Stimulated activated naive CD8-positive, alpha-beta T cell treated with anti-CD3 and anti-CD28 coated beads, Interleukin-15, Interleukin-2, amounts not matched to agents 100 ng/mL and 50 ng/mL, for 24 hours (primary cell): ENCODE measurements around the gene PERP.

ENCODE experiments used
- H3K27ac Mint-ChIP-seq: one replicate; pipeline ENCODE4 v1.8.0; 2021; ENCODE audit warnings: mild to moderate bottlenecking, mixed read lengths
- H3K27me3 Mint-ChIP-seq: one replicate; pipeline ENCODE4 v1.8.0; 2021; ENCODE audit warnings: mixed read lengths
- H3K36me3 Mint-ChIP-seq: one replicate; pipeline ENCODE4 v1.8.0; 2021; ENCODE audit warnings: low read depth, mixed read lengths
- H3K4me1 Mint-ChIP-seq: one replicate; pipeline ENCODE4 v1.8.0; 2021; ENCODE audit warnings: low read depth, mixed read lengths
- H3K4me3 Mint-ChIP-seq: one replicate; pipeline ENCODE4 v1.8.0; 2021; ENCODE audit warnings: mild to moderate bottlenecking, mixed read lengths
- H3K9me3 Mint-ChIP-seq: one replicate; pipeline ENCODE4 v1.8.0; 2021; ENCODE audit warnings: mixed read lengths

The PERP gene

GRCh38 chr6:138110229-138110628 lies 3.0 kb upstream of the PERP start:
- peaks cover 43% of the 10 kb centered on the region for H3K27me3 Mint-ChIP-seq
- no peak overlapping the region for H3K27ac Mint-ChIP-seq
- H3K4me1 Mint-ChIP-seq = peaks cover 23% of the 10 kb centered on the region
- no peak overlapping the region for H3K4me3 Mint-ChIP-seq
- H3K36me3 Mint-ChIP-seq = no peaks in the 10 kb centered on the region
- no peaks in the 10 kb centered on the region for H3K9me3 Mint-ChIP-seq

- H3K4me1 Mint-ChIP-seq = peaks cover 23% of the 10 kb centered on the region
- H3K27ac Mint-ChIP-seq = no peak overlapping the region
- H3K9me3 Mint-ChIP-seq = no peaks in the 10 kb centered on the region
- H3K27me3 Mint-ChIP-seq = peaks cover 43% of the 10 kb centered on the region
- H3K4me3 Mint-ChIP-seq = no peak overlapping the region
- H3K36me3 Mint-ChIP-seq = no peaks in the 10 kb centered on the region
Measured at GRCh38 chr6:138109042-138109997, 2.1 kb upstream of the PERP start.

GRCh38 chr6:138107752-138108592 lies 753 bp upstream of the PERP start:
- H3K4me3 Mint-ChIP-seq = peak overlapping the region; percentile 83
- H3K36me3 Mint-ChIP-seq = no peaks in the 10 kb centered on the region
- H3K4me1 Mint-ChIP-seq = peaks cover 23% of the 10 kb centered on the region
- peak overlapping the region; percentile 74 for H3K27ac Mint-ChIP-seq
- peaks cover 48% of the 10 kb centered on the region for H3K27me3 Mint-ChIP-seq
- no peaks in the 10 kb centered on the region for H3K9me3 Mint-ChIP-seq

- peak overlapping the region; percentile 86 for H3K4me3 Mint-ChIP-seq
- H3K27ac Mint-ChIP-seq = peak overlapping the region; percentile 70
- peaks cover 23% of the 10 kb centered on the region for H3K4me1 Mint-ChIP-seq
- peaks cover 57% of the 10 kb centered on the region for H3K27me3 Mint-ChIP-seq
- no peaks in the 10 kb centered on the region for H3K36me3 Mint-ChIP-seq
- no peaks in the 10 kb centered on the region for H3K9me3 Mint-ChIP-seq
Measured at GRCh38 chr6:138106665-138107077, 548 bp downstream of the PERP start.

GRCh38 chr6:138105880-138106664 lies 1.1 kb downstream of the PERP start:
- H3K4me3 Mint-ChIP-seq = peak overlapping the region; percentile 86
- no peaks in the 10 kb centered on the region for H3K9me3 Mint-ChIP-seq
- no peak overlapping the region for H3K27ac Mint-ChIP-seq
- peaks cover 60% of the 10 kb centered on the region for H3K27me3 Mint-ChIP-seq
- peaks cover 23% of the 10 kb centered on the region for H3K4me1 Mint-ChIP-seq
- H3K36me3 Mint-ChIP-seq = no peaks in the 10 kb centered on the region

GRCh38 chr6:138105446-138105845 lies 1.8 kb downstream of the PERP start:
- Mint-ChIP-seq H3K9me3 (no peaks in the 10 kb centered on the region), H3K36me3 (no peaks in the 10 kb centered on the region), H3K27me3 (peaks cover 59% of the 10 kb centered on the region), H3K4me1 (peaks cover 23% of the 10 kb centered on the region), H3K27ac (no peak overlapping the region), H3K4me3 (peak overlapping the region; percentile 14)

- Mint-ChIP-seq H3K36me3 (no peaks in the 10 kb centered on the region), H3K4me1 (peaks cover 23% of the 10 kb centered on the region), H3K9me3 (no peaks in the 10 kb centered on the region), H3K27me3 (peaks cover 54% of the 10 kb centered on the region), H3K4me3 (no peak overlapping the region), H3K27ac (no peak overlapping the region)
Measured at GRCh38 chr6:138104618-138105213, 2.5 kb downstream of the PERP start.

- Mint-ChIP-seq H3K4me3 (no peak overlapping the region), H3K9me3 (no peaks in the 10 kb centered on the region), H3K36me3 (no peaks in the 10 kb centered on the region), H3K27ac (no peak overlapping the region), H3K4me1 (peaks cover 19% of the 10 kb centered on the region), H3K27me3 (peaks cover 54% of the 10 kb centered on the region)
Measured at GRCh38 chr6:138103871-138104270, 3.3 kb downstream of the PERP start.

GRCh38 chr6:138101946-138102731 lies 5.1 kb downstream of the PERP start:
- Mint-ChIP-seq H3K4me1 (peaks cover 11% of the 10 kb centered on the region), H3K9me3 (no peaks in the 10 kb centered on the region), H3K27me3 (peaks cover 46% of the 10 kb centered on the region), H3K4me3 (no peak overlapping the region), H3K36me3 (no peaks in the 10 kb centered on the region), H3K27ac (no peak overlapping the region)

- no peaks in the 10 kb centered on the region for H3K36me3 Mint-ChIP-seq
- H3K4me3 Mint-ChIP-seq = no peak overlapping the region
- no peaks in the 10 kb centered on the region for H3K9me3 Mint-ChIP-seq
- H3K27ac Mint-ChIP-seq = no peak overlapping the region
- H3K4me1 Mint-ChIP-seq = no peaks in the 10 kb centered on the region
- H3K27me3 Mint-ChIP-seq = peaks cover 35% of the 10 kb centered on the region
Measured at GRCh38 chr6:138099832-138100231, 7.4 kb downstream of the PERP start.

GRCh38 chr6:138098306-138098705 lies 8.9 kb downstream of the PERP start:
- H3K36me3 Mint-ChIP-seq = no peaks in the 10 kb centered on the region
- no peaks in the 10 kb centered on the region for H3K4me1 Mint-ChIP-seq
- H3K27me3 Mint-ChIP-seq = peaks cover 23% of the 10 kb centered on the region
- H3K27ac Mint-ChIP-seq = no peak overlapping the region
- no peaks in the 10 kb centered on the region for H3K9me3 Mint-ChIP-seq
- no peak overlapping the region for H3K4me3 Mint-ChIP-seq

- no peak overlapping the region for H3K27ac Mint-ChIP-seq
- no peak overlapping the region for H3K4me3 Mint-ChIP-seq
- peaks cover 20% of the 10 kb centered on the region for H3K27me3 Mint-ChIP-seq
- no peaks in the 10 kb centered on the region for H3K9me3 Mint-ChIP-seq
- H3K36me3 Mint-ChIP-seq = no peaks in the 10 kb centered on the region
- no peaks in the 10 kb centered on the region for H3K4me1 Mint-ChIP-seq
Measured at GRCh38 chr6:138094260-138094659, 13.0 kb downstream of the PERP start.

- Mint-ChIP-seq H3K9me3 (no peaks in the 10 kb centered on the region), H3K4me3 (no peak overlapping the region), H3K27me3 (peaks cover 20% of the 10 kb centered on the region), H3K36me3 (no peaks in the 10 kb centered on the region), H3K4me1 (no peaks in the 10 kb centered on the region), H3K27ac (no peak overlapping the region)
Measured at GRCh38 chr6:138093632-138094031, 13.6 kb downstream of the PERP start.

GRCh38 chr6:138092686-138093085 lies 14.5 kb downstream of the PERP start:
- H3K27ac Mint-ChIP-seq = no peak overlapping the region
- peaks cover 24% of the 10 kb centered on the region for H3K27me3 Mint-ChIP-seq
- H3K9me3 Mint-ChIP-seq = no peaks in the 10 kb centered on the region
- H3K4me3 Mint-ChIP-seq = no peak overlapping the region
- no peaks in the 10 kb centered on the region for H3K36me3 Mint-ChIP-seq
- no peaks in the 10 kb centered on the region for H3K4me1 Mint-ChIP-seq
